PC-9 (cell line): ENCODE results near the gene TNFSF18. TPM values are rescaled to one million over a fixed set of nuclear protein-coding genes. Genes with fewer than 3 reads are reported as not detected.

Source experiments
- BruUV-seq: library from RNA; stranded (reverse); fragments of 400-500 nt; replicated peaks from 2 replicates; lab custom pipeline; 2021; lab: Mats Ljungman, UMichigan
- CTCF ChIA-PET: fragments of 300-600 bp; sonication (Branson Sonifier 250); formaldehyde crosslinking; loops from one replicate; lab custom pipeline; 2022; ENCODE audit warnings: antibody characterized with exemption; lab: Charles Lee
- POLR2A ChIA-PET: fragments of 300-600 bp; sonication (Branson Sonifier 250); formaldehyde crosslinking; loops from one replicate; lab custom pipeline; 2022; ENCODE audit warnings: antibody characterized with exemption; ENCODE audit not compliant: unreplicated experiment; lab: Charles Lee
- DNase-seq, 2 experiments: peaks; one replicate each; pipeline versions ENCODE4 v3.0.0 to v3.0.0-alpha.2; 2015 to 2022; ENCODE audit warnings: mixed read lengths in 1 of 2
- H2AFZ ChIP-seq: fragments of 200-600 bp; sonication (generic); 2 replicates; pipeline ENCODE4 v1.8.1; 2017; ENCODE audit warnings: antibody characterized with exemption
- H3F3A ChIP-seq: fragments of 200-600 bp; sonication (generic); 2 replicates; pipeline ENCODE4 v1.8.1; 2017; ENCODE audit warnings: antibody characterized with exemption, mild to moderate bottlenecking, low read depth; ENCODE audit not compliant: insufficient read depth
- H3K27ac ChIP-seq: fragments of 200-600 bp; sonication (generic); 2 replicates; pipeline ENCODE4 v1.6.1; 2016; ENCODE audit warnings: mixed run types
- H3K27me3 ChIP-seq: fragments of 200-600 bp; sonication (generic); 2 replicates; pipeline ENCODE4 v1.6.1; 2016; ENCODE audit warnings: low read depth, mixed run types; ENCODE audit not compliant: insufficient read depth
- H3K36me3 ChIP-seq: fragments of 200-600 bp; sonication (generic); 2 replicates; pipeline ENCODE4 v1.6.1; 2016; ENCODE audit warnings: low read depth, mixed run types
- H3K4me1 ChIP-seq: fragments of 200-600 bp; sonication (generic); replicated peaks from 2 replicates; pipeline ENCODE4 v1.6.1; 2016; ENCODE audit warnings: mixed run types; ENCODE audit not compliant: insufficient read depth
- H3K4me2 ChIP-seq: fragments of 200-600 bp; sonication (generic); 2 replicates; pipeline ENCODE4 v1.6.1; 2017; ENCODE audit warnings: mixed run types
- H3K4me3 ChIP-seq: fragments of 200-600 bp; sonication (generic); 2 replicates; pipeline ENCODE4 v1.6.1; 2016; ENCODE audit warnings: mixed run types
- H3K79me2 ChIP-seq: fragments of 200-600 bp; sonication (generic); 2 replicates; pipeline ENCODE4 v1.6.1; 2017; ENCODE audit warnings: low read depth, mixed run types
- H3K9me2 ChIP-seq: fragments of 200-600 bp; sonication (generic); 2 replicates; pipeline ENCODE4 v1.8.1; 2017; ENCODE audit warnings: mild to moderate bottlenecking; ENCODE audit not compliant: insufficient read depth
- H3K9me3 ChIP-seq: fragments of 200-600 bp; sonication (generic); 2 replicates; pipeline ENCODE4 v1.8.1; 2016; ENCODE audit warnings: low read depth; ENCODE audit not compliant: insufficient read depth
- H4K20me1 ChIP-seq: fragments of 200-600 bp; sonication (generic); 2 replicates; pipeline ENCODE4 v1.8.1; 2017; ENCODE audit not compliant: insufficient read depth
- CTCF ChIP-seq: fragments of 200-600 bp; sonication (generic); conservative IDR thresholded peaks from 2 replicates; pipeline ENCODE4 v1.6.1; 2017; ENCODE audit warnings: mixed run types, antibody characterized with exemption, mild to moderate bottlenecking, moderate library complexity
- EZH2 ChIP-seq: fragments of 200-600 bp; sonication (generic); IDR thresholded peaks from 2 replicates; pipeline ENCODE4 v1.8.0; 2017; ENCODE audit warnings: antibody characterized with exemption, low read depth
- intact Hi-C: fragments of 100-400 bp; cut with micrococcal nuclease; formaldehyde crosslinking; loops from one replicate; pipeline ENCODE4 v1.10.0; 2022; ENCODE audit not compliant: unreplicated experiment
- total RNA-seq: library from RNA; stranded (reverse); gene quantifications from 2 replicates; pipeline ENCODE4 v1.2.3, GENCODE V29; 2021

The TNFSF18 gene
- total RNA-seq, 1 experiment from 2014 or later: 0.81 TPM

GRCh38 chr1:172993640-172994039 lies 57.1 kb downstream of the TNFSF18 start:
- no peaks in the 10 kb centered on the region for H3K27me3 ChIP-seq
- H3K9me2 ChIP-seq: no peaks in the 10 kb centered on the region
- H3K4me3 ChIP-seq: no peak overlapping the region
- DNase-seq: no peak
- no peak for TF ChIP-seq EZH2
- H3F3A ChIP-seq: no peaks in the 10 kb centered on the region
- H3K4me1 ChIP-seq: no peaks in the 10 kb centered on the region
- no peak overlapping the region for H3K27ac ChIP-seq
- intact Hi-C loops: loop anchor here (2.0 to 5.0 kb wide), 4 partner anchors 69 to 209 kb away; no protein-coding TSS in a partner anchor
- no peak overlapping the region for H2AFZ ChIP-seq
- ChIA-PET POLR2A (interaction anchor here (0.5 to 0.6 kb wide), 3 partner anchors 14 to 174 kb away, joined by 3 read pairs; no protein-coding TSS in a partner anchor), CTCF (no interaction called here)
- BruUV-seq: no TSS peak
- no peaks in the 10 kb centered on the region for H4K20me1 ChIP-seq
- H3K79me2 ChIP-seq: no peaks in the 10 kb centered on the region
- no peaks in the 10 kb centered on the region for H3K36me3 ChIP-seq
- no peak overlapping the region for H3K4me2 ChIP-seq
- H3K9me3 ChIP-seq: peaks cover 9% of the 10 kb centered on the region; the same call in 1 of the 2 replicates

GRCh38 chr1:172991674-172992400 lies 58.9 kb downstream of the TNFSF18 start:
- POLR2A ChIA-PET: no interaction called here
- H3K9me2 ChIP-seq: no peaks in the 10 kb centered on the region
- CTCF ChIA-PET: no interaction called here
- no peak overlapping the region for H2AFZ ChIP-seq
- DNase-seq: no peak
- H3K36me3 ChIP-seq: no peaks in the 10 kb centered on the region
- TF ChIP-seq CTCF (no peak), EZH2 (no peak)
- no peak overlapping the region for H3K4me3 ChIP-seq
- intact Hi-C loops: loop anchor here (2.0 to 5.0 kb wide), 4 partner anchors 70 to 210 kb away; no protein-coding TSS in a partner anchor
- H3K27me3 ChIP-seq: no peaks in the 10 kb centered on the region
- H3K4me2 ChIP-seq: no peak overlapping the region
- no peaks in the 10 kb centered on the region for H3F3A ChIP-seq
- no peak overlapping the region for H3K27ac ChIP-seq
- no peaks in the 10 kb centered on the region for H3K4me1 ChIP-seq
- 0 out of 2 replicates have a peak, but pooled peaks cover 9% of the 10 kb centered on the region for H3K9me3 ChIP-seq
- BruUV-seq: no TSS peak
- H3K79me2 ChIP-seq: no peaks in the 10 kb centered on the region
- H4K20me1 ChIP-seq: no peaks in the 10 kb centered on the region

- Histone ChIP-seq H3K9me2 (no peaks in the 10 kb centered on the region), H3K9me3 (0 out of 2 replicates have a peak, but pooled peaks cover 6% of the 10 kb centered on the region), H3K36me3 (no peaks in the 10 kb centered on the region), H3K27ac (no peak overlapping the region), H4K20me1 (no peaks in the 10 kb centered on the region), H3K4me3 (no peak overlapping the region), H3K4me2 (no peak overlapping the region), H3K27me3 (no peaks in the 10 kb centered on the region), H3F3A (no peaks in the 10 kb centered on the region), H2AFZ (no peak overlapping the region), H3K79me2 (no peaks in the 10 kb centered on the region), H3K4me1 (no peaks in the 10 kb centered on the region)
- TF ChIP-seq EZH2: no peak
- TF ChIP-seq CTCF: no peak
- ChIA-PET POLR2A (interaction anchor here (0.6 kb wide), 1 partner anchor 238 kb away, joined by 3 read pairs; no protein-coding TSS in a partner anchor), CTCF (interaction anchor here (0.6 kb wide), 1 partner anchor 62 kb away, joined by 4 read pairs; no protein-coding TSS in a partner anchor)
- BruUV-seq: no TSS peak
- intact Hi-C loops: loop anchor here (5.0 kb wide), 3 partner anchors 72 to 212 kb away; no protein-coding TSS in a partner anchor
- no peak for DNase-seq
These were observed 60.0 kb downstream of the TNFSF18 start for GRCh38 chr1:172990598-172991215.

Other genes starting within 250 kb of the TNFSF18 start
- gene TNFSF4, start 156.4 kb upstream of the TNFSF18 start, total RNA-seq: 0.23 and 1.5 TPM in 2 replicates